Fibroblast of peridontal ligament (primary cell): Measurements from ENCODE around the gene SMTNL1.

ENCODE experiments used
- DNase-seq: peaks from one replicate; pipeline ENCODE4 v3.0.0-alpha.2; 2010; ENCODE audit errors: extremely low read depth

Gene SMTNL1

GRCh38 chr11:57544566-57544965 is 7.2 kb downstream of the SMTNL1 start:
- no peak for DNase-seq

- DNase-seq, result no peak
These were observed 8.5 kb downstream of the SMTNL1 start for GRCh38 chr11:57545883-57546282.

GRCh38 chr11:57546451-57546850 is 9.1 kb downstream of the SMTNL1 start:
- DNase-seq, result no peak

- DNase-seq, result peak; percentile 21
These were observed 9.6 kb downstream of the SMTNL1 start for GRCh38 chr11:57546869-57547475.

GRCh38 chr11:57547854-57548377 is 10.5 kb downstream of the SMTNL1 start:
- DNase-seq, result no peak

GRCh38 chr11:57549983-57550382 is 12.6 kb downstream of the SMTNL1 start:
- DNase-seq, result no peak

GRCh38 chr11:57551941-57552340 is 14.5 kb downstream of the SMTNL1 start:
- DNase-seq, result no peak

GRCh38 chr11:57552479-57552878 is 15.1 kb downstream of the SMTNL1 start:
- DNase-seq, result no peak

- no peak for DNase-seq
These were observed 18.0 kb downstream of the SMTNL1 start for GRCh38 chr11:57555393-57555792.

GRCh38 chr11:57556041-57556440 is 18.6 kb downstream of the SMTNL1 start:
- DNase-seq, result no peak

- DNase-seq, result no peak
These were observed 22.8 kb downstream of the SMTNL1 start for GRCh38 chr11:57560146-57560545.

GRCh38 chr11:57562596-57562995 is 25.2 kb downstream of the SMTNL1 start:
- no peak for DNase-seq

- DNase-seq, result peak; percentile 73
These were observed 28.9 kb downstream of the SMTNL1 start for GRCh38 chr11:57566005-57566904.

- DNase-seq, result peak; percentile 18
These were observed 29.6 kb downstream of the SMTNL1 start for GRCh38 chr11:57566905-57567514.

- no peak for DNase-seq
These were observed 30.3 kb downstream of the SMTNL1 start, which contains the start of gene UBE2L6 for GRCh38 chr11:57567515-57568329. UBE2L6 (minus strand) TSS chr11:57567672; CDS start chr11:57567611, 61 bp downstream.

GRCh38 chr11:57568330-57568766 is 31.0 kb downstream of the SMTNL1 start:
- DNase-seq, result peak; percentile 77

- no peak for DNase-seq
These were observed 34.2 kb downstream of the SMTNL1 start for GRCh38 chr11:57571606-57572005.

- DNase-seq, result no peak
These were observed 36.7 kb downstream of the SMTNL1 start for GRCh38 chr11:57574061-57574460.

GRCh38 chr11:57584341-57584740 is 46.9 kb downstream of the SMTNL1 start:
- no peak for DNase-seq

GRCh38 chr11:57585301-57585700 is 47.9 kb downstream of the SMTNL1 start:
- DNase-seq, result no peak

GRCh38 chr11:57586711-57587245 is 49.4 kb downstream of the SMTNL1 start:
- no peak for DNase-seq
